HL-60/S4 treated with retinoic acid at 250 ng/mL for 4 days and 3 days (cell line): ENCODE measurements around the gene NOTUM.

Experiments
- in situ Hi-C: fragments of 300-500 bp; cut with MboI; formaldehyde crosslinking; loops from 2 replicates; pipeline ENCODE4 v1.7.0; 2022; ENCODE audit warnings: low sequenced_read_pairs

Gene NOTUM

DNA sequence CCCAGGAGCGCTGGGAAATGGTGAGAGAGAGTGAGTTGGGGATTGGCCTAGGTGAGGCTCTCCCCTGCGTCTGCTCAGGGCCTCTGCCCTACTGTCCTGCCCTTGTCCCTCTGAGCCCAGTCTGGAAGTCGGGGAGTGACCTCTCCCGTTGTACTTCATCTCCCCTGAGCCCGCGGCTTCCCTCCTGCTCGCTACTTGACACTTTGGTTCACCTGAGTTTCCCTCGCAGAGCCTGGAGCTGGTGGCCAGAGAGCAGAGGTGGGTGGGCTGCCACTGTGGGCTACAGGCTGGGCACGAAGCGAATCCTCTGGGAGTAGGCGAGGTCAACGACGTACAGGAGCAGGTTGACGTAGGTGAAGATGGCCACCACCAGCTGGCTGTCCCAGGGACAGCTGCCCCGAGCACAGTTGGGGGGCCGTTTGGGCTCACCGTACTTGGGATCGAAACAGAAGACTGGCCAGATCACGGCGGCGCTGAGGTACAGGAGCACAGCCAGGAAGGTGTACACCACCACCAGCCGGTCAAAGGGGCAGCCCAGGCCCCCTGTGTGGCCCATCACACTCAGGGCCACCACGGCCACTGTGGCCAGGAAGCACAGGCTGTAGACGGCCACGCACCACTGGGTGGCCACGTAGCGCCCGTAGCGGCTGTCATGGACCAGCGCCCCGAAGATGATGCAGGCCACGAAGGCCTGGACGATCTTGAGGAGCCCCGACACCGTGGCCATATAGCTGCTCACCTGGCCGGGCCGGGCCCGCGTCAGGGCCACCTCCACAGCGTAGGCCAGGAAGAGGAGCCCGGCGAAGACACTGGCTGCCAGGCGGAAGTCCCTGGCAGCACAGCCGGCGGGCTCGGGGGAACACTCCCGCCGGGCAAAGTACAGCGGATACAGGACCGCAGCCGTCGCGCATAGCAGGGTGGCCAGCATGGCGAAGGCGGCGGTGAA, 20.2 kb downstream of the NOTUM start:
- in situ Hi-C loops: no loop called here

DNA sequence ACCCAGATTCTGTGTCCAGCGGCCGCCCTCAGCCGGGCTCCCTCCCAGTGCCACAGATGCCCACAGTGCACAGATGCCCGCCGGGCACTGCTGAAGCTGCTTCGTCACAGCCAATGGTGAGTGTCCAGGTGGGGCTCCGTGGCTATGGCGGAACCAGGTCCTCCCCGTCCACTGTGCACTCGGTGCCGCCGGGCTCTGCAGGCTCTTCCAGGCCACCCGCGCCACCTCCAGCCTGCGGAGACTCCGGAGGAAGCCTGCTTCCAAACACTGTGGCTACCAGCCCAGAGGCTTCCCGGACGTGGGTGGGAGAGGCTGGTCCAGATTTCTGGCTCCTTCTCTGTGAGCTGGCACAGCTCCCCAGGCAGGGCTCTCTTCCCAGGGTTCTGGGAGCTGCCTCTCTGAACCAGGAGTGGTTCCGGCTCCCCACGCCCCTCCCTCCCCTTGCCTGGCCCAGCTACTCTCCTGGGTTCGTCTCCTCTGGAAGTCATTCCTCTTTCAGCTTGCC, 21.1 kb downstream of the NOTUM start:
- in situ Hi-C loops: no loop called here

DNA sequence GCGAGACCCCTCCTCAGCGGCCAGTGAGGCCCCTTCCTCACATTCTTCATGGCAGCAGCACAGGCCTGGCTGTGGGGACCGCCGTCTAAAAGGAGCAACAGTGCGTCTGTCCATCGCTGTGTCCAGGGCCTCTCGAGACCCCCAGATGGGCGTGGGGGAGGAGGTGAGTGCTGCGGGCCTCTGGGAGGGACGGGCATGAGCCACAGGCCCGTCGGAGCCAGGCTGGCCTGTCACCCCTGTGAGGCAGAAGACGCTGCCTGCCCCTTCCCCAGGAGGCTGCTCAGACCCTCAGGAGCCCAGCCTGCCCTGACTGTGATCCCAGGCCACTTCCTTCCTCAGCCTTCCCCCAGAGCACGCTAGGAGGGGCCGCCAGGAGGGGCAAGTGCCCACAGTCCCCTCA, 21.8 kb downstream of the NOTUM start:
- in situ Hi-C loops: no loop called here

DNA sequence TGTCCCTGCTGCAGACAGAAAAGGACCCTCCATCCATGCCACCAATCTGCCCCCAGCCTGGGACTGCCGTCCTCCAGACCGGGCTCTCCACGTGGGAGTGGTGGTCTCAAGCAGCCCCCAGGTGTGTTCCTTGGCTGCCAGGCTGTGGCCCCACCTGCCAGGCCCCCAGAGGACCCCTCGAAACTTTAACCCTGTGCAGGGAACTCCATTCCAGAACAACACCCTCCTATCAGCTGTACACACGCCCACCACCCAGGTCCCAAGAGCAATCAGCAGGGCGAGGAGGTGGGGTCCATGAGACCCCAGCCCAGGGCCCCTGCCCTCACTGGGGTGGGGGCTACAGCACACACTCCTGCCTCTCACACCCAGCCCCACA, 25.3 kb downstream of the NOTUM start:
- in situ Hi-C loops: no loop called here

DNA sequence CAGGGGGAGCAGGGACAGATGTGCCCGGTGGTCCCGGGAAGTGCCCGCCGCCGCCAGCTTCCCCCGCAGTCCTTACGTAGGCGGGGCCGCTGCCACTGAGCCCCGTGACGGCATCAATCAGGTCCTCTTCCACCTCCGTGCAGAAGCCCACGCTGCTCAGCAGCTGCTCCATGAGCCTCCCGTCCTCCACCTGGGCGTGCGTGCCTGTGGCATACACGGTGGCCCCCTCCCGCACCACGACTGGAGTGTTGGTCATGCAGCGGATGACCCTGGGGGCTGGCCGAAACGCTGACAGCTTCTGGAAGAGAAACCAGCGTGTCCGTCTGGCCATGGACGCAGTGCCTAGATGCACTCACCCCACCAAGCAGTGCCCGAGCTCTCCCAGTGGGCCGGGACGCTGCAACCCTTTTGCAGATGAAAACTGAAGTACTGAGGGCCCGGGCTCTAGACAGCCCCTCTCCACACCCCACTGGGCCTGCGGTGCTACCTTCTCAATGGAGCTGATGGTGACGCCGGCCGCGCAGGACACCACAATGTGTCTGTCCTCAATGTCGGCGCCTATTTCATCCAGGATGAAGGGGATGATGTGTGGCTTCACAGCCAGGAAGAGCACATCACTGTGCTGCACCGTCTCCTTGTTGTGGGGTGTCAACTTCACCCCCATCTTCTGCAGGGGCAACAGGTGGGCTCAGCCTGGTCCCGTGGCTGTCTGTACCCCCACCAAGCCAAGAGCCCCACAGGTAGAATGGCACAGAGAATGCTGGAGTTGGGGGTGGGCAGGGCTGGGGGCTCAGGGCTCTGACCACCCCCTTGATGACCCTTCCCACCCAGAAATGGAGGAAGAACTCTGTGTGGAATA, 25.9 kb downstream of the NOTUM start:
- in situ Hi-C loops: no loop called here

DNA sequence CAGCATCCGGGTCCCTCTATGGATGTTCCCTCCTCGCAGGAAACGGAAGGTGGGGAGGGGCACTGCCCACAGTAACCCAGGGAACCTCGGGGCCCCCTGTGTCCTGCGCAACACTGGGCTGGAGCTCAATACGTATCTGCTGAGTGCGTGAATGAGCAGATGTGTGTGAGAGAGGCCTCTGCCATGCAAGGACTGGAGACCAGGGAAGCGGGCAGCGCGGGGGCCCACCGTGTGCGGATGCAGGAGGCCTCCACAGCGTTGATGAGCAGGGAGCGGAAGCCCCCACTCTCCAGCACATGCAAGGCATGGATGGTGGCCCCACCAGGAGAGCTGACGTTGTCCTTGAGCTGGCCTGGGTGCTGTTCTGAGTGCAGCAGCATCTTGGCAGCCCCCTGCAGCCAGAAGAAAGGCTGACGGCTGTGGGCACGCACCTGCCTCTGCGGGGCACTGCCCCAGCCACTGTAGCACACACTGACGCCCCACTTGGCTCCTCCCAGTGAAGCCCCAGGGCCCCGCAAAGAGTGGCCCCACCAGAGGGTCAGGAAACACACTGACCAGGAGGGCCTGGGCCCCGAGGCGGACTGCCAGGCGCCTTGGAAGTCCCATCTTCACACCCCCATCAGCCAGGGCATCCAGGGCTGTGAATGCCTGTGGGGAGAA, 26.8 kb downstream of the NOTUM start:
- in situ Hi-C loops: no loop called here

DNA sequence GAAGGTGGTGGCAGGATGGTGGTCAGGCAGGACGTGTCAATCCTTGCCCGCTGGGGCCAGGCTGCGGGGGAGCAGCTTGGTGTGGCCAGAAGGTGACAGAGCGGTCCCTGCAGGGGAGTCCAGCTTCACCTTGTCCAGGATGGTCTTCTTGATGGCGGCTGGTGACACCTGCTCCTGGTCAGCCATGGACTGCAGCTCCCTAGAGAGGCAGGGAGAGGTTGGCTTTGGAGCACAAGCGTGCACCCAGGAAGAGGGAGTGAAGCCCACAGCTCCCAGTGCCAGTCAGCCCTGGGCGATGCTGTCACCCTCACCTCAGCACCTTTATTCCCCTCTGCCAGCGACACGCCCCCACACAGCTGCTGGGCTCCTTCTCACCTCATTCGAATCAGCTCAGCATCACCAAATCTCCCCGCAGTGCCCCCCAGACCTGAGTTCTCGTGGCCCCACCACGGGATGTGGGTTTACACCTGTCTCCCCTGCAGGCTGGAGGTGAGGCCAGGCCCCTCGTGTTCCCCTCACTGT, 27.7 kb downstream of the NOTUM start:
- in situ Hi-C loops: no loop called here

DNA sequence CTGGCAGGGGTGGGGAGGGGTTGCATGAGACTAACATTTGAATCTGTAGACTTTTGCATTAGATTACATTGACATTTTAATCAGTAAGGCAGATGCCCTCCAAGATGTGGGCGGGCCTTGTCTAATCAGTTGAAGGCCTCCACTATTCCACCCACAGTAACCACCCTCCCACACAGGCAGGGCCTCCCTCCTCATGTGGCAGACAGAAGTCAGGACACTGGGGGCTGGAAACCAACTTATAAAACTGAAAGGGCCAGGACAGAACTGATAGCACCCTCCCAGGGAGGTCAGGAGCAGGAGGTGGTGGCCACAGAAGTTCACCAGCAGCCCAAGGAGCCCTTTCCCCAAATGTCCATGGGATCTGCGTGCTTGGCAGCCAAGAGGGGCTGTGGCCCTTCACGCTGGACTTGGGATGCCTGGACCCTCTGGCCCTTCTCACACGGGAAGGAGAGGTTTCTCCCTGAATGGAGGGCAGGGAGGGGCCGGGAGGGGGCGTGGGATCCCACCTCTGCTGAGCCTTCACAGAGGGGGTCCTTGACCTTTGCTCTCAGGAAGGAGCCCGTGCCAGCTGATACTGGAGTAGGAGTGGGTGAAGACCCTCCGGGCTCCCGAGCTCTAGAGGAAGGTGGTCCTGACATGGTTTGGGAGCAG, 28.5 kb downstream of the NOTUM start:
- in situ Hi-C loops: no loop called here

DNA sequence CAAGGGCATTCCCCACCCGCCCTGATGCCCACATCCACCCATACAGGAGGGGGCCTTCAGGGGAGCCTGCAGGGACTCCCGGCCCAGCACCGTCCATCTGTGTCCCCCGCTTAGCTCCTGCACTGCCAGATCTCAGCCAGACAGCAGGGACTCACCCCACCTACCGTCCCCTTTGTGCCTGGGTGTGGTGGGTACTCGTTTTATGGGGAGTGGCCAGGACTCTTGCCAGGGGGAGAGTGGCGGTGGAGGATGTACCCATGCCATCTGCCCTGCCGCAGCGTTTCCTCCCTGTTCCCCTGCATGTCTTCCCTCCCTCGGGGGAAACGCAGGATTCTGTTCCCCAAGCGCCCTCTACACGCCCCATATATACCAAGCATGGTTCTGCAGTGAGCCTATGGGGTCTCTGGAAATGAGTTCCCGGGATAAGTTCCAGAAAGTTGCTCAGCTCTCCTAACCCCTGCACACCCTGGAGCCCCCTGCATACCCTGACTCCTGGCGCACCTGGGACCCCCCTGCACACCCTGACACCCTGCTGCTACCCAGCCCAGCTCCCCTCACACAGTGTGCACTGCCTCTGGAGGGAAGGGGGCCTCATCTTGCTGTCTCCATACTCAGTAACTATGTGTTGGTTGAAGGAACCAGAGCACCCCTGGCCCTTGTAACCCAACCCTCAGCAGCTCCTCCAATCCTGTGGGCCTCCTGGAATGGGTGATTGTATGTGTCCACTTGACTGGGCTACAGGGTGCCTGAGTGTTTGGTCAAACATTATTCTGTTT, 29.2 kb downstream of the NOTUM start:
- in situ Hi-C loops: no loop called here

DNA sequence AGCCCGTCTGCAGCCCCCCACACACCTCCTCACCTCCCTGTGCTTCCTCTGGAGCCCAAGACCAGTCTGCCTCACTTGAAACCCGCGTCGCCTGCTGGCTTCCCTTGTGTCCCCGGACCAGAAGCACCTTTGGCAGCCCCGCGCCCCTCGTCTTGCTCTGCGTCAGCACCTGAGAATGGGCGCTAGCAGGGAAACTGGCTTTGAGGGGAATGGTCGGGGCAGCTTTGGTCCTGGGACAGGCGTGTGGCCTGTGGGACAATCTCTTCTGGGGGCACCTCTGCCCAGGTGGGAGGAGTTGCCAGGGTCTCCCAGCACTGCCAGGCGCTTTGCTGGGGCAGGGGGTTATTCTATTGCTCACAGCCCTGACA, 29.8 kb downstream of the NOTUM start:
- in situ Hi-C loops: no loop called here

DNA sequence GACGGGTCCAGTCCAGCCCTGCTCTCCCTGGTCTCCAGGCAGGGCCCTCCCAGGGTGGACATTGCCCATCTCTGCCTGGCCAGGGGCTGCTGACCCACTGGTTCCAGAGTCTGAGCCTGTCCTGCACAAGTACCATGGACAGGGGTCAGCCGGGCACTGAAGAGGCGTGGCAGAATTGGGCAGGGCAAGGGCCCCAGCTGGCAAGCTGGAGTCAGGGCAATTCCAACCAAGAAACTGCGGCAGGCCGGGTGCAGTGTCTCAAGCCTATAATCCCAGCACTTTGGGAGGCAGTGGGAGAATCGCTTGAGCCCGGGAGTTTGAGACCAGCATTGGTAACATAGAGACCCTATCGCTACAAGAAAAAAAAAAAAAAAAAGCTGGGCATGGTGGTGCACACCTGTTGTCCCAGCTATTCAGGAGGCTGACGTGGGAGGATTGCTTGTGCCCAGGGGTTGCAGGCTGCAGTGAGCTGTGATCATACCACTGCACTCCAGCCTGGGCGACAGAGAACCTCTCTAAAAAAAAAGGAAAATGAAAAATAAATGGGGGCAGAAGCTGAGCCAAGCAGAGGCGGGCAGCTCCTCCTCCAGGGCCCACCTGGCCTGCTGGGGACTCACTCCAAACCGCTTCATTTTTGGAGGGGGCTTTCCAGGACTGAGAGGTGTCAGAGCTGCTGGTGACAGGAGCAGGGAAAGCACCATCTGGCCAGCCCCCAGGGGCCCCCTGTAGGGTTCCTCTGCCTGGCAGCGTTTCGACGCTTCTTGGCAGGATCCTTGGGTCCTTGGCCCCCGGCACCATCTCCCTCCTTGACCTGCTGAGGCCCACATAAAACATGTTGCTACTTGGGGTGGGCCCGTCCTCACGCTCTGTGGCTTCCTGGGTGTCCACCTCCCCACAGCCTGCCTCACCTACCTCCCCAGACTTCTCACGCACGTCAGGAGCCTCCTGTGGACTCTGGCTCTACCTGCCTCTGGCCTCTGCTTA, 30.6 kb downstream of the NOTUM start:
- in situ Hi-C loops: no loop called here

DNA sequence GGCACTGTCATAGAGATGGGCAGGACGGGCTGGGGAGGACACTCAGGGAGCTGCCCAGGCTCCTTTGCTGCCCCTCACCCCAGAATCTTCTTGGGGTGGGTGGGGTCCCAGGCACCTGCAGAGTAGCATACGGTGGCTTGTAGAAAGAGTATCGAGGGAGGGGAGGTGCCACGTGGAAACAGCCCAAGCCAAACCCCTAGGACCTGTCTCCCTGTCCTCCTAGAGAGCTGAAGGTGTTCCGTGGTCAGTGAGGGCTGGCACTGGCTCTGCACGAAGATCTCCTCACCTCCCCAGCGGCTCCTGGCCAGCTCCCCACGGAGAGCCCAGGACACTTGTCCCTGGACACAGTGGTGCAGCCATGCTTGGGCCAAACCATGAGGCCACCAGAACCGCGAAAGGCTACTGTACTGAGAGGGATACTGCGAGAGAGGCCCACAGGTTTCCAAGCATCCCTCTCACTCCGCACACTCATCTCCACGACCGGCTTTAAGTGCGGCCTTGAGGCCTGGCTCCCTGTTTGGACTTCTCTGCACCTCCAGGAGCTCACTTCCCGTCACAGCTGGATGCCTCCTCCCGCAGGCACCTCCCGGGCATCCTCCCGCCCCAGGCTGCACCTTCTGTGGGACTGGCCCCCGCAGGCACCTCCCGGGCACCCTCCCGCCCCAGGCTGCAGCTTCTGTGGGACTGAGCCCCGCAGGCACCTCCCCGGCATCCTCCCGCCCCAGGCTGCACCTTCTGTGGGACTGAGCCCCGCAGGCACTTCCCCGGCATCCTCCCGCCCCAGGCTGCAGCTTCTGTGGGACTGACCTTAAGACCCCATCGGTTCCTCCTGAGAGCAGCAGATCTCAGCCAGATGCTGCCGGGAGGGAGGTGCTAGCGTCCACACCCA, 31.5 kb downstream of the NOTUM start:
- in situ Hi-C loops: no loop called here

DNA sequence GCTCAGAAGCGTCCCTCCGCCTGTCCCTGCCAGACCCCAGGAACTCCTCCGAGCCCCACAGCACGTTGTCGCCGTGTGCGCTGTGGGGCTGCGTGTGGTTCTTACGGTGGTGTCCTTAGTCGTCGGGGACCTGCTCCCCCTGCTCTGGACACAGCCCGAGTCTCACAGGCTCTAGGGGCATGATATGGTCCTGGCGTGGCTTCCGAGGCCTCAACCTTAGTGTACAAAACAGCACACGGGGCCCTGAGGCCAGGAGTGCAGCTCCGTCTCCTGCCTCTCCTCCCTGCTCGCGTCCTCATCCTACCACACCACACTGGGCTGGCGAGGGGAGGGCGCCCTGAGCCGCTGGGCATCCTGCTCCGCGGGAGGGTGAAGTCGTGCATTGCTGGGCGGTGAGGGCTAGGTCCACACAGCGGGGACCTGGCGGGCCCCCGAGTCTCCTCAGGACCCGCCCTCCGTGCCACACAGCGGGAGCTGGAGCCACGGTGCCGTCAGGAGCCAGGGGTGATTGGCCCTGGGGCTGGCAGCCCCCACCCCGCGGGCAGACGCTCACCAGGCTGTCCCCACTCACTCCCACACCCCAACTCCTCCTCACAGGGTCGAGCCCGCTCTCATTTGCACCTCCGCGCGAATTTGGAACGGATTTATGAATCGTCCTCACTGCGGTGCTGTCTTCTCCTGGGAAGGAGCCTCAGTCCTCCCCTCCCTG, 32.3 kb downstream of the NOTUM start:
- in situ Hi-C loops: no loop called here

DNA sequence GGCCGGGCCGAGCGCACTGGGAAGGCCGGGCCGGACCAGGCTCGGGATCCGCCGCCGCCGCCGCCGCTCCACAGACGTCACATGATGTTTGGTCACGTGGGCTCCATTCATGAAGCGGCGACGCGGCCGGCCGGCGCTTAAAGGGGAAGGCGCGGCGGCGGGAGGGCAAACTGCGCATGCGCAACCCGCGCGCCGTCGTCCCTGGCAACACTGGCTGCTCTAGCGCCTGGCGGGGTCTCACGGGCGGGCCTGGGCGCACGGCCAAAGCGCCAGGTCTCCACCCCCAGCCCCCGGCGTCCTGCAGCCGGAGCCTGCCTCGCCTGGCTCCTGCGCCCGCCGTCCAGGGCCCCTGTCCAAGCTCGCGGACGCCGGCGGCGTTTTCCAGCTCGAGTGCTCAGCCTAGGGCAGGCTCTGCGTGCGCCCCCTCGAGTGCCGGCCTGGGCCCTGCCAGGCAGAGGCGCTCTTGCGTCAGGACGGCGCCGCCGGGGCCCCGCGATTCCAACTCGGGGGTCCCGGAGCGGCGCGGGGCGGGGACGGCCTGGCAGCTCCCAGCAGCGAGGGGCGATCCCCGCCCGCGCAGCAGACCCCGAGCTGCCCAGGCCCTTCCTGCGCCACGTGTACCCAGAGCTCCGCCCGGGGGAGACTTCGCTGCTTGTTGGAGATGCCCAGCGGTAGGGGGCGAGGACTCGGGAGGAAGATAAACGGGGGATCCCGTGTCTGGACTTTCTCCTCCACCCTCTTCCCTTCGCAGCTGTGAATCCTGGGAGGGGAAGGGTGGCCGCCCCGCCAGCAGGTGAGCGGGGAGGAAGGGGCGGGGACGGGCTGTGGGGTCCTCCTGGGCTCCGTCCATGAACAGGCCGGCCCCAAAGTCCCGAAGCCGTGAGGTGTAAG, 33.1 kb downstream of the NOTUM start, which contains the start of gene MAFG:
Gene MAFG (minus strand): TSS at position 83 of the 891 bp plus-strand sequence. CDS start 4,550 bp downstream, outside the sequence.
- in situ Hi-C loops: no loop called here

DNA sequence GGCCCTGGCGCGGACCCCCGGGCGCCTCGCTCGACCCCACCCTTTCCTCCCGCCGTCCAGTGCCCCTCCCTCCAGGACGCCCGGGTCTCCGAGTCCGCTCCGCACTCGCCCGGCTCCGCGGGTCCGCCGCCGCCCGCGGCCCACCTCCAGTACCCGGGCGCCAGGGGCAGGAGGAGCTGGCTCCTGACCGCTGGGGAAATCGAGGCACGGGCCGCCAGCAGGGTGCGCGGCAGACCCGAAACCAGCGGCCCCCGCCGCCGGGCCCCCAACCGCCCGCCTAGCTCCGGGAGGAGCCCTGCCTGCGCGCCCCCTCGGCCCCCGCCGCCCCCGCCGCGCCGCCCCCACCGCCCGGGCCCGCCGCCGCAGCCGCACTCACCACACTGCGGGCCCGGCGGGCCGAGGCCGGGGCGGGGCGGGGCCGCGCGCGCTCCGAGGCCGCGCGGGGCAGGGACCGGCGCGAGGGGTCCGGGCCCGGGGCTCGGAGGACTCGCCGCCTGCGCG, 33.8 kb downstream of the NOTUM start:
- in situ Hi-C loops: no loop called here
